ENCODE data around the gene SCG3. TPM values are rescaled to one million over a fixed set of nuclear protein-coding genes. Genes with fewer than 3 reads are reported as not detected.

The SCG3 gene
- total and polyA plus RNA-seq, 10 donors: 0.06 to 0.16 TPM; not detected in 8

DNA sequence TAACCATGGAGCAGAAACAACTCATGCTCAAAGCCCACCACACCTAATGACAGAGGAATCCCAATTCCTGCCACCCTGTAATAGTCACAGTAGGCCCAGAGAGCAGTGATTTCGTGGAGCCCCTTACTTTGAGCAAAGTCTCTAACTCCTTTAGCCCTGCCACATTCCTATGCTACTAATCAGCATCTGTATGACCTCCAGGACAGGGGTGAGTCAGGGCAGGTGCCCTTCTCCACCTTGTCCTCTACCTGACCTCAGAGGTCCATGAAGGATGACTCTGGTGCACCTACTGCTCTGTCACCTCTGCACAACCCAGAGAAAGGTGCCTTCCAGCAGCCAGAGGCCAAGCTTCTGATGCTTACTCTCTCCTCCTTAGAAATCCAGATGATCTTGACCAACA, 6.1 kb upstream of the SCG3 start:
- no peak overlapping the region for H3K4me3 ChIP-seq
- WGBS, 5 donors: 31 to 58% (median 39%) methylated on average over 1 of the region's 1 CpG
- H3K9me3 ChIP-seq: no peaks in the 10 kb centered on the region
- peaks cover 0 to 4% (median 0%) of the 10 kb centered on the region in 7 donors for H3K27me3 ChIP-seq (replicated peaks in 1 of 7)
- H3K36me3 ChIP-seq: no peaks in the 10 kb centered on the region
- no peak overlapping the region for H3K27ac ChIP-seq
- intact Hi-C loops (cut with DNase I; ENCODE audit: low total_unique reads): no loop called here
- DNase-seq: no peak
- H3K4me1 ChIP-seq: peaks cover 0 to 8% (median 0%) of the 10 kb centered on the region in 6 donors
- TF ChIP-seq, protein P1, sequence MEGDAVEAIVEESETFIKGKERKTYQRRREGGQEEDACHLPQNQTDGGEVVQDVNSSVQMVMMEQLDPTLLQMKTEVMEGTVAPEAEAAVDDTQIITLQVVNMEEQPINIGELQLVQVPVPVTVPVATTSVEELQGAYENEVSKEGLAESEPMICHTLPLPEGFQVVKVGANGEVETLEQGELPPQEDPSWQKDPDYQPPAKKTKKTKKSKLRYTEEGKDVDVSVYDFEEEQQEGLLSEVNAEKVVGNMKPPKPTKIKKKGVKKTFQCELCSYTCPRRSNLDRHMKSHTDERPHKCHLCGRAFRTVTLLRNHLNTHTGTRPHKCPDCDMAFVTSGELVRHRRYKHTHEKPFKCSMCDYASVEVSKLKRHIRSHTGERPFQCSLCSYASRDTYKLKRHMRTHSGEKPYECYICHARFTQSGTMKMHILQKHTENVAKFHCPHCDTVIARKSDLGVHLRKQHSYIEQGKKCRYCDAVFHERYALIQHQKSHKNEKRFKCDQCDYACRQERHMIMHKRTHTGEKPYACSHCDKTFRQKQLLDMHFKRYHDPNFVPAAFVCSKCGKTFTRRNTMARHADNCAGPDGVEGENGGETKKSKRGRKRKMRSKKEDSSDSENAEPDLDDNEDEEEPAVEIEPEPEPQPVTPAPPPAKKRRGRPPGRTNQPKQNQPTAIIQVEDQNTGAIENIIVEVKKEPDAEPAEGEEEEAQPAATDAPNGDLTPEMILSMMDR (IDR thresholded peaks at IDR 0.05 in 8 of 11, conservative IDR thresholded peaks at IDR 0.05 in 3 of 11): no peak

DNA sequence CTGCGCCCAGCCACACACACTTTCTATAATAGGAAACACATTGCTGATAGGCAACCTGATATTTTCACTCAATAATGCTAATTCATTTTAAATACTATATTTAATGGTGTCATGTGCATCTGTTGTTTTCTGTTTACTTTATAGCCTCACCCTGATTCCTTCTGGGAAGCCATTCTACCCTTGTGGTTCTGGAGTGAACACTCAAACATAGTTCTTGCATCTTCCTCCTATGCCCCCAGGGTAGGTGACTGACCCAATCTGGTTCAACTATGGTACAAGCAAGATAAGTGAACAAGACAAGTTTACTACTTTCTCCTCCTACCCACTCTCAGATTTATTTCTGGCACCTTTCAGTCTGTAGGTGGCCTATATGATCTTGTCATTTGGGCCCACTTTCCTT, 4.3 kb upstream of the SCG3 start:
- Histone ChIP-seq H3K4me3 (no peak overlapping the region), H3K27ac (no peak overlapping the region), H3K27me3 (replicated peaks in 1 of 7) (peaks cover 0 to 22% (median 12%) of the 10 kb centered on the region in 7 donors), H3K9me3 (no peaks in the 10 kb centered on the region), H3K4me1 (peaks cover 0 to 14% (median 8%) of the 10 kb centered on the region in 6 donors), H3K36me3 (no peaks in the 10 kb centered on the region)
- TF ChIP-seq, protein P1 (IDR thresholded peaks at IDR 0.05 in 8 of 11, conservative IDR thresholded peaks at IDR 0.05 in 3 of 11): no peak
- TF ChIP-seq POLR2AphosphoS5 (IDR thresholded peaks at IDR 0.05) (no peak), POLR2A (IDR thresholded peaks at IDR 0.05) (no peak)
- WGBS, 5 donors: 89 to 100% (median 95%) methylated on average over 1 of the region's 1 CpG
- intact Hi-C loops (cut with DNase I; ENCODE audit: low total_unique reads): no loop called here
- DNase-seq: no peak

DNA sequence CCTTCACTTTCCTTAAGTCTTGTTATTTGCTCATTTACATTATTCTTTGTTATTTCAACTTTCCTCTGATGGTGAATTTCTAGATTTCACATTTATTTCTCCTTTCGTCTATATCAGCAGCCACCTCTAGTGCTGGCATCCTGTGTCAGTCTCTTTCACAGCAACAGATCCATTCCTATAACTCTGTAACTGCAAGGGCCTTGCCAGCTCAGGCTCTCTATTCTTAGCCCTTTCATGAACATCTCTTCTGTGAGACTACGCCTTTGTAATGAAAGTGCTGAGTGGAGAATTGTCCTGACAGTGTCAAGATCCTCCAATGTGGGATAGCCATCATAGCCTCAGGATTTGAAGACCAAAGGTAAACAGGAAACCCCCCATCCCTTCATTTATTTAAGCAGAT, 3.9 kb upstream of the SCG3 start:
- intact Hi-C loops (cut with DNase I; ENCODE audit: low total_unique reads): no loop called here

DNA sequence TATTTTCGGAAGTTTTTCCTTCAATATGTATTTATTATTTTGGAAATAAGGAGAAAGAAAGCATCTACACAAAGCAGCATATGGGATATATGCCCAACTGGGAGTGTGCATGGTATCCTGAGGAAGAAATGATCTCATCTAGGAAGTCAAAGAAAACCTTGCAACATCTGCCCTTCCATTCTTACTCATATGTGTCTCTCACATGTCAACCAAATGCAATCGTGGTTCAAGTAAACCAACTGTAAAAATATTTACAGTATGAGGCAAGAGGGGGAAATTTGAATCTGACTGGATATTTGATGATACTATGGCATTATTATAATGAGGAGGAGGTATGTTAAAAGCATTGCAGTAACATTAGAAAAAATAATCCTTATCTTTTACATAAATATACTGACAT, 3.2 kb upstream of the SCG3 start:
- Histone ChIP-seq H3K27me3 (replicated peaks in 1 of 7) (peaks cover 0 to 32% (median 12%) of the 10 kb centered on the region in 7 donors), H3K36me3 (no peaks in the 10 kb centered on the region), H3K9me3 (no peaks in the 10 kb centered on the region), H3K27ac (no peak overlapping the region), H3K4me1 (peaks cover 0 to 9% (median 7%) of the 10 kb centered on the region in 6 donors), H3K4me3 (no peak overlapping the region)
- TF ChIP-seq POLR2AphosphoS5 (IDR thresholded peaks at IDR 0.05) (no peak), POLR2A (IDR thresholded peaks at IDR 0.05) (no peak)
- TF ChIP-seq, protein P1 (IDR thresholded peaks at IDR 0.05 in 8 of 11, conservative IDR thresholded peaks at IDR 0.05 in 3 of 11): no peak
- DNase-seq: no peak
- intact Hi-C loops (cut with DNase I; ENCODE audit: low total_unique reads): no loop called here
- 58 to 80% (median 66%) methylated on average over 2 of the region's 2 CpGs for WGBS, 5 donors

More for the DNA sequence above, 3.9 kb upstream of the SCG3 start:
- H3K4me1 ChIP-seq: peaks cover 0 to 10% (median 7%) of the 10 kb centered on the region in 6 donors
- TF ChIP-seq POLR2A (IDR thresholded peaks at IDR 0.05) (no peak), POLR2AphosphoS5 (IDR thresholded peaks at IDR 0.05) (no peak)
- TF ChIP-seq, protein P1 (IDR thresholded peaks at IDR 0.05 in 8 of 11, conservative IDR thresholded peaks at IDR 0.05 in 3 of 11): no peak
- H3K27me3 ChIP-seq (replicated peaks in 1 of 7): peaks cover 0 to 27% (median 12%) of the 10 kb centered on the region in 7 donors
- no peak for DNase-seq
- no peaks in the 10 kb centered on the region for H3K36me3 ChIP-seq
- H3K9me3 ChIP-seq: no peaks in the 10 kb centered on the region
- no peak overlapping the region for H3K4me3 ChIP-seq
- WGBS, 5 donors: 79 to 90% (median 88%) methylated on average over 2 of the region's 2 CpGs
- H3K27ac ChIP-seq: no peak overlapping the region

All from spleen (tissue), 11 donors.